GM13977 (cell line): Measurements from ENCODE around the gene CMTR1.

Experiments
- DNase-seq: peaks from one replicate; pipeline ENCODE4 v3.0.0; 2012; ENCODE audit warnings: low spot score
- in situ Hi-C: fragments of 300-500 bp; cut with MboI; formaldehyde crosslinking; loops from one replicate; pipeline ENCODE4 v1.12.0; 2022; ENCODE audit warnings: low sequenced_read_pairs, low pct_unique_long_range_greater_than_20kb, mixed read lengths, inconsistent platforms; ENCODE audit not compliant: unreplicated experiment
- TF ChIP-seq, protein P1 (sequence below): IDR thresholded peaks from 2 replicates; pipeline ENCODE4 v1.5.1; 2012; ENCODE audit warnings: mild to moderate bottlenecking, control low read depth; ENCODE audit not compliant: insufficient read depth; ENCODE audit errors: extremely low read depth, missing control alignments

CMTR1 gene

DNA sequence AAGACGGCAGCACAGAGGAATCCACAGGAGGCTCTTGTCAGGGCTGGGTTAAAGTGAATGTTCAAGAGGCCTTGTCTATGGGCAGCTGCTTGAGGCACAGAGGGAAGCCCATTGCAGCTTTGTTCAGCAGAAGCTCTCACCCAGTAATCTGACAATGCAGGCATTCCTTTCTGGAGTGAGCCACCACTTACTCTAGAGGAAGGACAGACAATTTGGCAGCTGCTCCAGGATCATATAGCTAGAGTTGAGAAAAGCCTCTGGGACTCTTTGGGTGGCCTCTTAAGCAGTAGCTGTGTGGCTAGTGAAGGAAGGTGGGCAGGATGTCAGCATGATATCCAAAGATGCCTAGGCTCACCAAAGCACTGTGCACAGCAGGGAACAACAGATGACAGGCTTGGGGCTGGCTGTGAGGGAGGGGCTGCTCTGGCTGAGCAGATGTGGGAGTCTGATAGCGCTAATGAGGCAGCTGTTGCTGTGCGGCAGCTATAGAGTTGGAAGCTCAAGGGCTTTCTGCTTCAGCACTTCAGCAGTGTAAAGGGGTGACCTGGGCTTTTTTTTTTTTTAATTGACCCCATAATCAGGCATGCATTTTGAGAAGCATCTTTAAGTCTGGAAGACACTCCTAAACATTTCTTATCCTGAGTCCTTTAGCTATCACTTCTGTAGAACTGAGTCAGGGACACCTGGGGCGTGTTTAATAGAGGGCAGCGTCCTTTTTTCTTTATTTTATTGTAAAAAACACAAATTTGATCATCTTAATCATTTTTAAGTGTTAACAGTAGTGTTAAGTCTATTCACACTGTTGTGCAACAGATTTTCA, 27.2 kb downstream of the CMTR1 start:
- TF ChIP-seq, protein P1, sequence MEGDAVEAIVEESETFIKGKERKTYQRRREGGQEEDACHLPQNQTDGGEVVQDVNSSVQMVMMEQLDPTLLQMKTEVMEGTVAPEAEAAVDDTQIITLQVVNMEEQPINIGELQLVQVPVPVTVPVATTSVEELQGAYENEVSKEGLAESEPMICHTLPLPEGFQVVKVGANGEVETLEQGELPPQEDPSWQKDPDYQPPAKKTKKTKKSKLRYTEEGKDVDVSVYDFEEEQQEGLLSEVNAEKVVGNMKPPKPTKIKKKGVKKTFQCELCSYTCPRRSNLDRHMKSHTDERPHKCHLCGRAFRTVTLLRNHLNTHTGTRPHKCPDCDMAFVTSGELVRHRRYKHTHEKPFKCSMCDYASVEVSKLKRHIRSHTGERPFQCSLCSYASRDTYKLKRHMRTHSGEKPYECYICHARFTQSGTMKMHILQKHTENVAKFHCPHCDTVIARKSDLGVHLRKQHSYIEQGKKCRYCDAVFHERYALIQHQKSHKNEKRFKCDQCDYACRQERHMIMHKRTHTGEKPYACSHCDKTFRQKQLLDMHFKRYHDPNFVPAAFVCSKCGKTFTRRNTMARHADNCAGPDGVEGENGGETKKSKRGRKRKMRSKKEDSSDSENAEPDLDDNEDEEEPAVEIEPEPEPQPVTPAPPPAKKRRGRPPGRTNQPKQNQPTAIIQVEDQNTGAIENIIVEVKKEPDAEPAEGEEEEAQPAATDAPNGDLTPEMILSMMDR, result no peak
- no peak for DNase-seq
- in situ Hi-C loops, result no loop called here

GRCh38 chr6:37460805-37461204, 27.8 kb downstream of the CMTR1 start:
- in situ Hi-C loops, result no loop called here
- TF ChIP-seq, protein P1, result no peak
- no peak for DNase-seq

- TF ChIP-seq, protein P1, result no peak
- in situ Hi-C loops, result no loop called here
- no peak for DNase-seq
Measured at GRCh38 chr6:37463110-37463509, 30.1 kb downstream of the CMTR1 start.

- TF ChIP-seq, protein P1, result no peak
- in situ Hi-C loops, result no loop called here
- no peak for DNase-seq
Measured at GRCh38 chr6:37467718-37468117, 34.7 kb downstream of the CMTR1 start.

DNA sequence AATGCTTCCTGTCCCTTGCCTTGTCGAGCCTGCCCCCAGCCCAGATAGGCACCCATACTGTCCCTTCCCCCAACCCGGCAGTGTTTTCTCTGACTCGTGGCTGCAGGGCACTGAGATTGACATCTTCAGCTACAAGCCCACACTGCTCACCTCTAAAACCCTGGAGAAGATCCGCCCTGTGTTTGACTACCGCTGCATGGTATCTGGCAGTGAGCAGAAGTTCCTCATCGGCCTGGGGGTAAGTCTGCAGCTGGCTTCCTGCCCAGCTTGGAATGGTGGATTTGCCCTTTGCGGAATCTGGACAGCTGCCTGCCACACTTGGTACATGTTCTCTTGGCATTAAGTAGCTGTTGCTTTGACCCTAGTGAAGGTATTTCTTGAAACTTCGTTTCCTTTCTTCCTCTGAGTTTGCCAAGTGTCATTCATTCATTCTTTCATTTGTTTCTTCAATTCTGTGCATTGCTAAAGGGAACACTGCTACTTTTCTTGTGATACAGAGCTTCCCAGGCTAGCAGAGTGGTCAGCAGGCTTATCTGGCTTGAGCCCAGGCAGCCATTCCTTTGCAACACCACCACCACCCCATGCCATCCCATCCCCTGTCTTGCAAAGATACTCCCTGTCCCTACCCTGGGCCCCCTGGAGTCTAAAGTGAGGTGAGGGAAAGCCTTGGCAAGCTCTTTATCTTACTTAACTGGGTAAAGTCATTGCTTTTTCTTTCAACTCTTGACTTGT, 40.5 kb downstream of the CMTR1 start:
- no peak for DNase-seq
- TF ChIP-seq, protein P1, result no peak
- in situ Hi-C loops, result no loop called here

GRCh38 chr6:37474316-37474715, 41.3 kb downstream of the CMTR1 start:
- TF ChIP-seq, protein P1, result no peak
- in situ Hi-C loops, result no loop called here
- no peak for DNase-seq
